HFFc6 (cell line): ENCODE measurements around the gene LMAN2L. TPM values are rescaled to one million over a fixed set of nuclear protein-coding genes. Genes with fewer than 3 reads are reported as not detected.

ENCODE experiments used
- DNase-seq: peaks from one replicate; pipeline ENCODE4 v3.0.0-alpha.2; 2018
- H3K27ac Mint-ChIP-seq: 2 replicates; pipeline ENCODE4 v1.8.0; 2020; ENCODE audit warnings: mild to moderate bottlenecking, mixed read lengths
- H3K27me3 Mint-ChIP-seq: 2 replicates; pipeline ENCODE4 v1.8.0; 2021; ENCODE audit warnings: mild to moderate bottlenecking, moderate library complexity, mixed read lengths; ENCODE audit not compliant: insufficient read depth
- H3K36me3 Mint-ChIP-seq: 2 replicates; pipeline ENCODE4 v1.8.0; 2021; ENCODE audit warnings: low read depth, mixed read lengths
- H3K4me1 Mint-ChIP-seq: 2 replicates; pipeline ENCODE4 v1.8.0; 2020; ENCODE audit warnings: low read depth, mixed read lengths
- H3K4me3 Mint-ChIP-seq: 2 replicates; pipeline ENCODE4 v1.8.0; 2020; ENCODE audit warnings: mild to moderate bottlenecking, moderate library complexity, mixed read lengths
- H3K9me3 Mint-ChIP-seq: 2 replicates; pipeline ENCODE4 v1.8.0; 2020; ENCODE audit warnings: mild to moderate bottlenecking, mixed read lengths
- total RNA-seq, 6 experiments: library from RNA; stranded (reverse); fragmentation: NEBNext Ultra II Directional; extraction: Animal tissue kit (Norgen Biotek cat#: 25700); gene quantifications; 2 replicates in 1 of 6; 3 replicates in 5 of 6; pipeline ENCODE4 v1.2.3, GENCODE V29; 2021
- TF ChIP-seq, protein P1 (sequence below): fragments of 200-600 bp; sonication (generic); IDR thresholded peaks from 2 replicates; pipeline ENCODE4 v1.5.0; 2021; ENCODE audit warnings: antibody characterized with exemption, mild to moderate bottlenecking

LMAN2L gene
- total RNA-seq, 6 experiments from 2014 or later = 24.3 to 27.7 (median 26.4) TPM

DNA sequence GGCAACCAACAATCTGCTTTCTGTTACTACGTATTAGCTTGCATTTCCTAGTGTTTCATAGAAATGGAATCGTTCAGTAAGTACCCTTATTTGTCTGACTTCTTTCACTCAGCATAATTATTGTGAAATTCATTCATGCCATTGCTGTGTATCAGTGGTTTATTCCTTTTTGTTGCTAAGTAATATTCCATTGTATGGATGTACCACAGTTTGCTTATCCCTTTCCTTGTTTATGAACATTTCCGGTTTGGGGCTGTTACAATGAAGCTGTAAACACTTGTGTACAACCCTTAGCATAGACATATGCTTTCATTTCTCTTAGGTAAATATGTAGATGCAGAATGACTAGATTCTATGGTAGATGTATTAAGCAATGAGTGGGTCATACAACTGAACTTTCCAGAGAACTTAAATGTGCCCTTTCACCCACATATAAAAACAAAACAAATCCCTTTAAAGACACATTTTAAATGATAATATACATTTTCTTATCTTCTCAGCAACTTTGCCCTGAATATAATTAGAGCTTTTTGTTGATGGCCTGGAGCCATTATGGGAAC is 75.4 kb downstream of the LMAN2L start:
- H3K9me3 Mint-ChIP-seq = peaks cover 12% of the 10 kb centered on the region
- H3K4me1 Mint-ChIP-seq = peaks cover 21% of the 10 kb centered on the region
- TF ChIP-seq, protein P1, sequence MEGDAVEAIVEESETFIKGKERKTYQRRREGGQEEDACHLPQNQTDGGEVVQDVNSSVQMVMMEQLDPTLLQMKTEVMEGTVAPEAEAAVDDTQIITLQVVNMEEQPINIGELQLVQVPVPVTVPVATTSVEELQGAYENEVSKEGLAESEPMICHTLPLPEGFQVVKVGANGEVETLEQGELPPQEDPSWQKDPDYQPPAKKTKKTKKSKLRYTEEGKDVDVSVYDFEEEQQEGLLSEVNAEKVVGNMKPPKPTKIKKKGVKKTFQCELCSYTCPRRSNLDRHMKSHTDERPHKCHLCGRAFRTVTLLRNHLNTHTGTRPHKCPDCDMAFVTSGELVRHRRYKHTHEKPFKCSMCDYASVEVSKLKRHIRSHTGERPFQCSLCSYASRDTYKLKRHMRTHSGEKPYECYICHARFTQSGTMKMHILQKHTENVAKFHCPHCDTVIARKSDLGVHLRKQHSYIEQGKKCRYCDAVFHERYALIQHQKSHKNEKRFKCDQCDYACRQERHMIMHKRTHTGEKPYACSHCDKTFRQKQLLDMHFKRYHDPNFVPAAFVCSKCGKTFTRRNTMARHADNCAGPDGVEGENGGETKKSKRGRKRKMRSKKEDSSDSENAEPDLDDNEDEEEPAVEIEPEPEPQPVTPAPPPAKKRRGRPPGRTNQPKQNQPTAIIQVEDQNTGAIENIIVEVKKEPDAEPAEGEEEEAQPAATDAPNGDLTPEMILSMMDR = no peak
- DNase-seq = no peak
- no peak overlapping the region; the same call in 1 of the 2 replicates for H3K4me3 Mint-ChIP-seq
- no peaks in the 10 kb centered on the region; the same call in 1 of the 2 replicates for H3K27me3 Mint-ChIP-seq
- H3K36me3 Mint-ChIP-seq = peaks cover 7% of the 10 kb centered on the region; the same call in 1 of the 2 replicates
- peak overlapping the region; percentile 96 for H3K27ac Mint-ChIP-seq

DNA sequence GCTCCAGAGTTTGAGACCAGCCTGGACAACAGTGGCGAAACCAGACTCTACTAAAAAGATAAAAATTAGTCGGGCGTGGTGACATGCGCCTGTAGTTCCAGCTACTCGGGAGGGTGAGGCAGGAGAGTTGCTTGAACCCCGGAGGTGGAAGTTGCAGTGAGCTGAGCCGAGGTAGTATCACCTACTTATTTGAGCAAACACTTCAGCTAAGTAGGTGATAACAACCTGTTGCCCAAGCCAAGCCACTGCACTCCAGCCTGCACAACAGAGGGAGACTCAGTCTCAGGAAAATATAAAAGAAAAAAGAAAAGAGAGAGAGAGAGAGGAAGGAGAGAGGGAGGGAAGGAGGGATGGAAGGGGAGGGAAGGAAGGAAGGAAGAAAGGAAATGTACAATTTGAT is 76.0 kb downstream of the LMAN2L start:
- Mint-ChIP-seq H3K27ac (peak overlapping the region; percentile 42; the same call in 1 of the 2 replicates), H3K4me1 (peaks cover 21% of the 10 kb centered on the region), H3K36me3 (peaks cover 7% of the 10 kb centered on the region; the same call in 1 of the 2 replicates), H3K27me3 (peaks cover 2% of the 10 kb centered on the region; the same call in 1 of the 2 replicates), H3K9me3 (peaks cover 12% of the 10 kb centered on the region), H3K4me3 (no peak overlapping the region)
- DNase-seq = no peak
- TF ChIP-seq, protein P1 = no peak

- H3K27me3 Mint-ChIP-seq = peaks cover 4% of the 10 kb centered on the region
- peaks cover 12% of the 10 kb centered on the region for H3K9me3 Mint-ChIP-seq
- no peak overlapping the region for H3K27ac Mint-ChIP-seq
- no peak for DNase-seq
- H3K4me1 Mint-ChIP-seq = peaks cover 21% of the 10 kb centered on the region
- peaks cover 7% of the 10 kb centered on the region; the same call in 1 of the 2 replicates for H3K36me3 Mint-ChIP-seq
- no peak overlapping the region for H3K4me3 Mint-ChIP-seq
- TF ChIP-seq, protein P1 = no peak
These were observed 76.7 kb downstream of the LMAN2L start for GRCh38 chr2:96663177-96663576.

- Mint-ChIP-seq H3K27ac (no peak overlapping the region), H3K27me3 (peaks cover 4% of the 10 kb centered on the region), H3K4me1 (peaks cover 21% of the 10 kb centered on the region), H3K9me3 (peaks cover 12% of the 10 kb centered on the region), H3K4me3 (no peak overlapping the region), H3K36me3 (peaks cover 7% of the 10 kb centered on the region; the same call in 1 of the 2 replicates)
- DNase-seq = no peak
- TF ChIP-seq, protein P1 = no peak
These were observed 77.5 kb downstream of the LMAN2L start for GRCh38 chr2:96662360-96662759.

DNA sequence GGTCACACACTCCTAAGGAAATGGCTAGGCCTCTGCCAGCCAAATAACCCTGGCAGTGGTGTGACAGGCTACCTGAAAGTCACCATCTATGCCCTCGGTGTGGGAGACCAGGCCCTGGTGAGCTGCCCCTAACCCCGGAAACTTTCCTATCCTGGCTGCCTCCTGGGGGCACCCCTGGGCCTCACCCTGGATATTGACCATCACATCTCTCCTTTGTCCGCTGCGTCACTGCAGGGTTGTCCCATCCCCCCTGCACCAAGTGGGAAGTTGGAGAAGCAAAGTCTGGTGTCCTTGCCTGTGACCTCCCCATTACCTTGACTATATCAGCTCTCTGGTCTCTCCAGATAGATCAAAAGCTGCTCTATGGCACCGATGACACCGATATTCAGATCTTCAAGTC is 78.5 kb downstream of the LMAN2L start:
- DNase-seq = no peak
- TF ChIP-seq, protein P1 = no peak
- Mint-ChIP-seq H3K27ac (no peak overlapping the region; the same call in 1 of the 2 replicates), H3K27me3 (peaks cover 4% of the 10 kb centered on the region), H3K4me1 (peaks cover 20% of the 10 kb centered on the region), H3K36me3 (peaks cover 7% of the 10 kb centered on the region; the same call in 1 of the 2 replicates), H3K4me3 (no peak overlapping the region), H3K9me3 (peaks cover 12% of the 10 kb centered on the region)
